ENCODE measurements around the gene MYCN.
A peak's percentile ranks its signal among the peaks of the same experiment; 100 is the strongest.
"Not testable (repeated sequence)": the region's sequence is repeated elsewhere in the genome, so short reads cannot be mapped to it uniquely, and the experiment has no call there.

The MYCN gene

DNA sequence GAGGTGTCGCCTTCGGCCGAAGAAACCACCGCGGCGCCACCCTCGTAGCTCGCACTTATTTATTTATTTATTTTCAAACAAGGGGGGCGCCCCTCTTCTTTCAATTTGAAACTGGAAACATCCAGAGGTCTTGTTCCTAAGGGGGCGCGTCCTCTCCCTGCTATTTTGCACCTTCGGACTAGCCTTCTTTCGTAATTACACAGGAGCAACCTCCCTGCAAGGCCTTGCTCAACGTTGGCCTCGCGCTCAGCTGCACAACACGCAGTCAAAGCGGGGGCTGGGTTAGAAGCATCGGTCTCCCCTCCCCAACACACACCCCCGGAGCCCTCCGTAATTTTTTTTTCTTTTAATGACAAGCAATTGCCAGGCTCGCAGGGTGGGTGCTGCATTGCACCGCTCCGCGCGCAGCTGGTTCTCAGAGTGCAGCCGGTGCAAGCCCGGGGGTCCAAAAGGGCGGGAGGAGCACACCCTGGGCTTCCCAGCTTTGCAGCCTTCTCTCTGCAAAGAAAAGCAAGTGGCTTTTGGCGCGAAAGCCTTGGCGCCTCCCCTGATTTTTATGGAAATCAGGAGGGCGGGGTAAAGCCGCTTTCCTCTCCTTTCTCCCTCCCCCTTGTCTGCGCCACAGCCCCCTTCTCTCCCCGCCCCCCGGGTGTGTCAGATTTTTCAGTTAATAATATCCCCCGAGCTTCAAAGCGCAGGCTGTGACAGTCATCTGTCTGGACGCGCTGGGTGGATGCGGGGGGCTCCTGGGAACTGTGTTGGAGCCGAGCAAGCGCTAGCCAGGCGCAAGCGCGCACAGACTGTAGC lies at the start of gene MYCN:
Gene MYCN (plus strand): TSS at position 697 of the 807 bp plus-strand sequence. CDS start 1,515 bp downstream, outside the sequence.
- DNase-seq: peak; percentile 54

DNA sequence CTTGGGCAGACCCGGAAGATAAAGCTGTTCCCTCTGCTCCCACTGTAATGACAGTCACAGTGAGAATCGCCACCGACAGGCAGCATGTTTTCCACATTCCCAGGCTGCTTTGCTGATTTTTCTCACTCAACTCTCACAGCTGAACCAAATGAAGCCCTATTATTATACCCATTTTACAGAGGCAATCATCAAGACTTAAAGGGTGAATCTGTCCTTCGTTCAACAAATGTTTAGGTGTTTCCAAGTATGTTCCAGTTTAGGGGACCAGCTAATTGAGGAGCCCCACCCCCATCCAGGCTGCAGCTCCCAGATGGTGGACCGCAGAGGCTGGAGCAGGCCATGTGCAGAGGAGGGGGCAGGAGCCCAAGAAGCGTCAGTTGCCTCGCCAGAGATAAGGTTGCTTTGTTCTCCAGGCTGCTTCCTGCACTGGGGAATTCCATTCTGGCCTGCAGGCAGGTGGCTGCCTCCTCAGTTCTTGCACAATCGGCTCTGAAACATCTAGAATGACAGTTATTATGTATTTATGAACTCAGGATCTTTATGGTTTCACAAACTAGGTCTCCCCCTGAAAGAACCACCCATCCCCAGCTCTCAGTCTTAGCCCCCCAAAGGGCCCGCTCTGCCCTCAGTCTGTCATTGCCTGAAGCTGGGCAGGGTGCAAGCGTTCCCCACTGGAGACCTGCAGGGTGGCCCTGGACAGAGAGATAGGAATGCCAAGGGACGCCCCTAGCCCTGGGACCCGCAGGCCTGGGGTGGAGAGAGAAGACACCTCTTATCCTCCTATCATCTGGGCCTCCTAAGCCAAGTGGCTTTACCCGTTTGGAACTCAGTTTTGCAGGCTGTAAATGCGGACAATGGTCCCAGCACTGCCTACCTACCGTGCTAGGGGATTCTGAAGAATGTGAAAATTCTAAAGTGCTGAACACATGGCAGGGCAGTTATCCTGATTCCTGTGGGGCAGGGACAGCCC lies 49.1 kb upstream of the MYCN start:
- DNase-seq: no peak

DNA sequence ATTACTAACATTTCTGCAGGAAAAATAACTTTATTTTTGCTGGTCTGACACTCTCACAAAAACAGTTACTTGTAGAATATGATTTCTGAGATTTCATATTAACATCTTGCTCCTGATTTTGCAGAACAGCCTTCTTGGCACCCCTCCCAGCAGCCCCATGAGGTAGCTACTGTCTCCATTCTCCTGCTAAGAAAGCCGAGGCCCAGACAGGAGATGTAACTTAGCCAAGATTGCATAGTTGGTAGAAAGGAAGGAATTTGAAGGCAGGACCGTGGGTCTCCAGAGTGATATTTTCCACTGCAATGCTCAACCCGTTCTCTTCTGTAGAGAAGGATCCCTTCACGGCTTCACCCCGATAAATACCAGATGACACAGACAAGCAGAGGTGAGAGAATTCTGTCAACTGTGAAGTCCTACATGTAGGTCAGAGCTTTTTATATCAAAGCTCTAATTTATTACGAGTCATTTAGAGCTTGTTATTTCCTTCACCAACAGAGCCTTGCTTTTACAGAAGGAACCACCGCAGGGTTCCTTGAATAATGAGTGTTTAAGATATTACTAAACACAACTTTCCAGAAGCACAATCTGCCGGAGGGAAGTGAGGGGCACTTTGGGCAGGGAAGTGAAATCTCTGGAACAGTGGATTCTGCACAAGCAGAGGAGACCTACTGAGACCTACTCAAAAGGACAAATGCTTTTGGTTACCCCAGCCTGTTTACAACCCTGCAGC lies 48.0 kb upstream of the MYCN start:
- DNase-seq: no peak

DNA sequence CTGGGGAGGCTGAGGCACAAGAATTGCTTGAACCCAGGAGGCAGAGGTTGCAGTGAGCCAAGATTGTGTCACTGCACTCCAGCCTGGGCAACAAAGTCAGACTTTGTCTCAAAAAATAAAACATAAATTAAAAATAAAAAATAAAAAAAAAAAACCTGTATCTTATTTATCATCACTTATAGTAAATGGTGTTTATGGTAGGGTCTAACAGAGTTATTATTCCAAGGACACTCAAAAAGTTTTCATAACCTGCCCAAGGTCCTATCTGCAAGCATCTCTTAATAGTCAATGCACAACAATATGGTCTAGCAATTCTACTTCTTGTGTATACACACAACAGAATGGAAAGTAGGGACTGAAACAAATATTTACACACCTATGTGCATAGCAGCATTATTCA lies 47.3 kb upstream of the MYCN start:
- no peak for DNase-seq

DNA sequence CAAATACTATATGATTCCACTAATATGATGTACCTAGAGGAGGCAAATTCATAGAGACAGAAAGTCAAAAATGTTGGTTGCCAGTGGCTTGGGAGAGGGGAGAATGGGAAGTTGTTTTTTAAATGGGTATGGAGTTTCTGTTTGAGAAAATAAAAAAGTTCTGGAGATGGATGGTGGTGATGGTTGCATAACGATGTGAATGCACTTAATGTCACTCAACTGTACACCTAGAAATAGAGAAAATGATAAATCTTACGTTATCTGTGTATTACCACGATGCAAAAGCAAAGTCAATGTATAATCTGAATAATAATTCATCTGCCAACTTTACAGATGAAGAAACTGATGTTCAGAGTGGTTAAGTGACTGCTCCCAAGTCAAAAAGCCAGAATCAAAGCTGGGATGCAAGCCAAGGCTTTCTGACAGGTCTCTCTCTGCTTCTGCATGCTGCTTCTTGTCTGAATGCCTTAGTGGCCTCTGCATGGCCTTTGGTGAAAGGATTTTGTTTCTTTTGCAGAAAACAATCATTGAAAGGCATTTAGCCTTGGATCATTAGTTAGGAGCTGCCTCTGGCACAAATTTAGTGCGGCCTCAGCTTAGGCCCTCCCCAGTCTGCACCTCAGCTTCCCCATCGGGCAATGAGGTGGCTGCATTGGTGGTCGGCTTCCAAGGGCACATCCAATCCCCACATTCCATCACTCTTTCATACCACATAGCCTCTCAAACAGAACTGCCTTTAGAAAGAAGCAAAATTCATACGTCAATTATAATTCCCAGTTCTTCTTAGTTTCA lies 46.5 kb upstream of the MYCN start:
- DNase-seq: no peak

DNA sequence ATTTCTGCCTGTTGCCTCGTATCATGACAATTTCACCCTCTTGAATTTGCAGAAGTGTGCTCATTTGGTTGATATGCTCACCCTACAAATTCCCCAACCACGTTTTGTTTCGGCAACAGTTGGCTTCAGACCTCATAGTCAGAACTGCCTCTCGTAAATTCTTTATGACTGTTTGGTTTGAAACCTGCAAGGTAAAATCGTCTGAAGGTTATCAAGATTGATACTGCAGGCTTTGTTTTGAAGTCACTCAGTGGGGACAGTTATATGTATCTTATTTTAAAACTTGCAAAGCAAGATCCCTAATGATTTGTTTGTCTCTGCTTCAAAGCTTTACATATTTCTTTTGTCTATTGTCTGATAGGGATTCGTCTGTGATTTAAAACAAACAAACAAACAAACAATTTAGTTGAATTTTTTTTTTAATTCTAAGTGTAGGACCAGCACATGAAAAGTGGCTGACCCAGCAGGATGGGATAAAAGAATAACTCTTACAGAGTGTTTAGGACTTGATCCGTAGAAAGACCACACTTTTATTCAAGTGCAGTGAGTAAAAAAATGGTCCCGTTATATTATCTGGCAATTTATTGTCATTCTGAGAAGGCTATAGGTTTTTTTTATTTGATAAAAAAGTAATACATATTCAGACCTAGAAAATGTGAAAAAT lies 45.7 kb upstream of the MYCN start:
- DNase-seq: no peak

DNA sequence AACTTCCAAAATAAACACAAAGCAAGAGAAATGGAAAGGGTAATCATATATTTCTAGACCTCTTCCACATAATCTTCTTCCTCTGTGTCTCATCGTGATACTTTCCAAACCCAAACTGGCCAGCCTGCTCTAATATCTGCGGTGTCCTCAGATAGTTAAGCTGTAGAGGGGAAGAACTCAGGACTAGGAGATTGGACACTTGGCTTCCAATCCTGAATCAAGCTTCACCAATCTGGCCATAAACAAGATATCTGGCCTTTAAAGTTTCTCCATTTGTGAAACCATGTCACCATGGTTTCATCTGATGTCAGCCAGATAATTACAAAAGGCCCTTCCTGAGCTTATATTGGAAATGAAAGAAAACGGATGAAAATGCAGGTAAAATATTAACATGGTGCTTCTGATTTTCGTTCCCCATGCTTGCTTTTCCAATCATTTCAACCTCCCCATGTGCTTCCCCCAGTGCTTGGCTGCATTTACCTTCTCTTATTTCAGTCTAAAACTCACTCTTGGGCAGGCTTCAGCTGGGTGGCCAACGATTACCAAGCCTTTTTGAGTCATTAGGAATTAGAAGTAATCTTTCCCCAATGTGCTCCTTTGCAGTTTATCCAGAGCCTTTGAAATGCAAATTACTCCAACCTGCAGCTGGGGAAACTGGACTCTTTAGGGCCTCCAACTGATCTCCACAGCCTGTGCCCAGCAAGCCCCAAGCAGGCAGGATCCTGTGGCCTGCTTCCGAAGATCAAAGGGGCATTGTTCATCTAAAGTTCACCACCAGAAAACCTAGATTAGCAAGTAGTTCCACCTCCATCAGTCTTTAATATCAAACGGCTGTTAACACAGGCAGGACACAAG lies 44.5 kb upstream of the MYCN start:
- DNase-seq: no peak

DNA sequence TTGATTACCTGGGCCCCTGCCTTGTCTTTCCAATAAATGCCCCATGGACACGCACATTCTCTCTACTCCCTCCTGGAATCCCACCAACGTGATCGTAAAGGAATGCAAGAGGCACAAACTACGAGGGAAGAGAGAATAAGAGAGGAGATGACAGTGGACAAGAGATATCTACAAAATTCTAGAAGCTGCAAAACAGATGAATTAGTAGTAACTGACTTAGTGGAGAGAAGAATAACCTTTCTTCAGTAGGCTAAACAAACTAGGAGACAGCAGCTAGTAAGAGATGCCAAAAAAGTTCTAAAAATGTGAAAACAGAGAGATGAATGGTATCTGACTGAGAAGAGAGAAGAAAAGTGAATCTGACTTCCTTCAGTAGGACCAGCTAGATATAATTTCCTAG lies 43.5 kb upstream of the MYCN start:
- no peak for DNase-seq

DNA sequence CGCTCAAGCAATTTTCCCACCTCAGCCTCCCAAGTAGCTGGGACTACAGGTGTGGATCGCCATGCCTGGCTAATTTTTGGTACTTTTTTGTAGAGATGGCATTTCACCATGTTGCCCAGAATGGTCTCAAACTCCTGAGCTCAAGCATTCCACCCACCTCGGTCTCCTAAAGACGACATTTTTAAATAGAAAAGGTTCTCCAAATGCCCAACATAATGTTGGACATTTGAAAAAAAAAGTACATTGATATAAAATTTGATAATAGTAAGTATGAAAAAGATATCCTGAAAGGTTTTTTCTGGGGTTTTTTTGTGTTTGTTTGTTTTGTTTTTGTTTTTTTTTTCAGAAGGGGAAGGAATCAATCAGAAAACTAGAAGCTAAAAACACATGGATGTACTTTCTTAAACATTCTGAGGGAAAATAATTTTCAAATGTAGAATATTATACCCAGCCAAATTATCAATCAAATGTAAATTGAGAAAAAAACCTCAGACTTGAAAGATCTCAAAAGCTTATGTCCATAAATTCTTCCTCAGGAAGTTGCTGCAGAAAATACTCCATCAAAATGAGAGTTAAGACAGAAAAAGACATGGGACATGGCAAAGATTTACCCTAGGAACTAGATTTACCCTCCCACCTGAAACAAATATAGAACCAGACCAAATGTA lies 42.8 kb upstream of the MYCN start:
- no peak for DNase-seq

DNA sequence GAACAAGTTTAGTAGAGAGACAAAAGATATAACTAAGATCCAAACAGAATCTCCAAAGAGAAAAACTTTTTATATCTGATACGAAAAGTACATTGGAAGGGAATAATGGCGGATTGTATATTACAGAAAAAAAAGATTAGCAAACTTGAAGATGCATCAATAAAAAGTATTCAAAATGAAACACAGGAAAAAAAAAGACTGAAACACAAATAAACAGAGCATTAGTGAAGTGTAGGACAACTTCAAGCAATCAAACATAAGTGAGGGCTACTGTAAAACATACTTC lies 41.1 kb upstream of the MYCN start:
- DNase-seq: no peak

DNA sequence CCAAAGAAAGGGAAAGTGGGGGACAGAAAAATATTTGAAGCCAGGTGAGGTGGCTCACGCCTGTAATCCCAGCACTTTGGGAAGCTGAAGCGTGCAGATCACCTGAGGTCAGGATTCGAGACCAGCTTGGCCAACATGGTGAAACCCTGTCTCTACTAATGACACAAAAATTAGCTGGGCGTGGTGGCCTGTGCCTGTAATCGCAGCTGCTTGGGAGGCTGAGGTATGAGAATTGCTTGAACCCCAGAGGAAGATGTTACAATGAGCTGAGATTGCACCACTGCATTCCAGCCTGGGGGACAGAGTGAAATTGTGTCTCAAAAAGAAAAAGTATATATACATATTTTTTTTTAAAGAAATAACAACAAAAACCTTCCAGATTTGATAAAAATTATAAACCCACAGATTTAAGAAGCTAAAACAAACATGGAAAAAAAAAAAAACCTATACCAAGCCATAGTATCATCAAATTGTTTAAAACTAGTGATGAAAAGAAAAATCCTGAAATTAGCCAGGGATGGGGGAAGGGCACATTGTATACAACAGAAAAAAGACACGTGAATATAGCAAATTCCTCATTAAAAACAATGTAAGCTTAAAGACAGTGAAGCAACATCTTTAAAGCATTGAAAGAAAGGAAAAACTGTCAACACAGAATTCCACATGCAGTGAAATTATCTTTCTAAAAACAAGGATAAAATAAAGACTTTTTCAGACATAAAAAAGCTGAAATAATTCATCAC lies 40.4 kb upstream of the MYCN start:
- DNase-seq: no peak

DNA sequence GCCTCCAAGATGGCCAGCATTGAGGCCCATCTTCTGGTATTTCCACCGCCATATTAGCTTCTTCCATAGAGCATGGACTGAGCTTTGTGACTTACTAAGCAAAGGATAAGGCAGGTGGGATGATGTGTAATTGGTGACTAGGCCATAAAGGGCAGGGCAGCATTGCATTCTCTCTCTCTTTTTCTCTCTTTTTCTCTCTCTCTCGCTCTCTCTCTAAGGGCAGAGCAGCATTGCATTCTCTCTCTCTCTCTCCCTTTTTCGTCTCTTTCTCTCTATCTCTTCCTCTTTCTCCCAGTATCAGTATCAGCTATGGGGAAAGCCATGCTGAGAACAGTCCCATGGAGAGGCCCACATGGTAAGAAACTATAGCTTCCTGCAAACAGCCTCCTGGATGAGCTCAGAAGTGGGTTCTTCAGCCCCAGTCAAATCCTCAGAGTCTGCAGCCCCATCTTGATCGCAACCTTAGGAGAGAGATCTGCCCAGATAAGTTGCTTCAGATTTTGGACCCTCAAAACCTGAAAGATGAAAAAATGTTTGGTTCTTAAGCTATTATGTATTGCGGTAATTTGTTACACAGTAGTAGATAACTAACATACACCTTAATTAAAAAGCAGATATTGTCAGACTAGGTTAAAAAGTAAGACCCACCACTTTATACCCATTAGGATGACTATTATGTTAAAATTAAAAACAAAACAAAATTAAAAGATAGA lies 39.1 kb upstream of the MYCN start:
- DNase-seq: no peak

DNA sequence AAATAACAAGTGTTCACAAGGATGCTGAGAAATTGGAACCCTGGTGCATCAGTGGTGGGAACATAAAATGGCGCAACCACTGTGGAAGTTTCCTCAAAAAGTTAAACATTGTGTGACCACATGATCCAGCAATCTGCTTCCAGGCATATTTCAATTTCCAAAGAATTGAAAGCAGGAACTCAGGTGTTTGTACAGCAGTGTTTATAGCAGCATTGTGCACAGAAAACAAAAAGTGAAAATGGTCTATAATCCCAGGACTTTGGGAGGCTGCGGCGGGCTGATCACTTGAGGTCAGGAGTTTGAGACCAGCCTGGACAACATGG lies 38.6 kb upstream of the MYCN start:
- no peak for DNase-seq

DNA sequence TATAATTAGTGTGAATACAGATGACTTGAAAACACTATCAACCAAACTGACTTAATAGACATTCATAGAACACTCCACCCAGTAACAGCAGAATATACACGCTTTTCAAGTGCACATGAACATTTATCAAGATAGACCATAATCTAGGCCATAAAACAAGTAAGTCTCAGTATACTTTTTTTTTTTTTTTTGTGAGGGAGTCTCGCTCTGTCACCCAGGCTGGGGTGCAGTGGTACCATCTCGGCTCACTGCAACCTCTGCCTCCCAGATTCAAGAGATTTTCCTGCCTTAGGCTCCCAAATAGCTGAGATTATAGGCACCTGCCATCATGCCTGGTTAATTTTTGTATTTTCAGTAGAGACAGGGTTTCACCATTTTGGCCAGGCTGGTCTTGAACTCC lies 36.4 kb upstream of the MYCN start:
- not testable (repeated sequence) for DNase-seq

DNA sequence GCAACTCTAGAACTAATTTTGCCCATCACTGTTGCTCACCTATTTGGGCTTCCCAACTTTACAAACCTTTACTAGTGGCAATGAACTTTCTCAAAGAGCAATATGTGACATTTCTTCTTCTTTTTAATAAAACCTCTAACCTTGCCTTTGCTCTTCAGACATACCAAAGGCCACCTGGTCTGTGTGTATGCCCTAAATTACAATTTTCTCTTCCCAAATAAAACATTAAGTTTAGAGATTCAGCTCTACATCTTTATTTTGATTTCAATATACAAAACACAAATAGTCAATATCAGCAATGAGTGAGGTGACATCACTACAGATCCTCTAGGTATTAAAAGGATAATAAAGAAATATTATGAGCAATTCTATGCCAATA lies 35.1 kb upstream of the MYCN start:
- no peak for DNase-seq

DNA sequence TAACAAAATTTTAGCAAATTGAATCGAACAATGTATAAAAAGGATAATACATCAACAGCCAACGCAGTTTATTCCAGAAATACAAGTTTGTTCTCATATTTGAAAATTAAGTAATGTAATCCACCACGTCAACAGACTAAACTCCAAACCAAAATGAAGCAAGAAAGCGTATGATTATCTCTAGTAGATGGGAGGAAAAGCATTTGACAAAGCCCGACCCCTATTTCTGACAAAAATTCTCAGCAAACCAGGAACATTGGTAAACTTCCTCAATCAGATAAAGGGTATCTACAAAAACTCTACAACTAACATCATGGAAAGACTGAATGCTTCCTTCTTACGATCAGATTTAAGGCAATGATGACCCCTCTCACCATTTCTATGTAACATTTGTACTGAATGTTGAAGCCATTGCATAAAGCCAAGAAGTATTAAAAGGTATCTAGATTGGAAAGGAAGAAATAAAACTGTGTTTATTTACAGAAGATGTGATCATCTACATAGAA lies 34.3 kb upstream of the MYCN start:
- DNase-seq: no peak

DNA sequence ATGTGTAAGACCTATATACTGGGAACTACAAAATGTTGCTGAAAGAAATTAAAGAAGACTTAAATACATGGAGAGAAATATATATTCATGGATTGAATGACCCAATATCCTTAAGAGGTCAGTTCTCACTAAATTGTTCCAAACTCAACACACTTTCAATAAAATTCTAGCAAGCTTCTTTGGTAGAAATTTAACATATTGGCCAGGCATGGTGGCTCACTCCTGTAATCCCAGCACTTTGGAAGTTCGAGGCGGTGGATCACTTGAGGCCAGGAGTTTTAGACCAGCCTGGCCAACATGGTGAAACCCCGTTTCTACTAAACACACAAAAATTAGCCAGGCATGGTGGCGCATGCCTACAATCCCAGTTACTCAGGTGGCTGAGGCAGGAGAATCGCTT lies 33.6 kb upstream of the MYCN start:
- no peak for DNase-seq

DNA sequence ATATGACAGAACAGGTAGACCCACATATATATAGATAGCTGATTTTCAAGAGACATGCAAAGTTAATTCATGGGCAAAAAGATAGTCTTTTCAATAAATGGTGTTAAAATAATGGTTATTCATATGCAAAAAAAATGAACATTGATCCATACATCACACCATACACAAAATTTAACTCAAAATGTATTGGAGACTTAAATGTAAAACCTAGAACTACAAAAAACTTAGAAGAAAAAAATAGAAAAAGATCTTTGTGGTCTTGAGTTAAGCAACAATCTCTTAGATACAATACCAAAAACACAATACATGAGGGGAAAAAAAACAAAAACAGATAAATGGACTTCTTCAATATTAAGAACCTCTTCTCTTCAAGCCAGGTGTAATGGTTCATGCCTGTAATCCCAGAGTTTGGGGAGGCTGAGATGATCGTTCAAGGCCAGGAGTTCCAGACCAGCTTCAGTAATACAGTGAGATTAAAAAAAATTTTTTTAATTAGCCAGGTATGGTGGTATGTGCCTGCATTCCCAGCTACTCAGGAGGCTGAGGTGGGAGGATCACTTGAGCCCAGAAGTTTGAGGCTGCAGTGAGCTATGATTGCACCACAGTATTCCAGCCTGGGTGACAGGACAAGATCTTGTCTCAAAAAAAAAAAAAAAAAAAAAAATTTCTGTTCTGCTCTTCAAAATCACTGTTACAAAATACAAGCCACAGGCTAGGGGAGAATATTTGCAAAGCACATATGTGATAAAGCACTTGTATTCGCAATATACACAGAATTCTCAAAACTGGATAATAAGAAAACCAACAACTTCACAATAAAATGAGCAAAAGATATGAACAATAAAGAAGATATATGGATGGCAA lies 32.7 kb upstream of the MYCN start:
- DNase-seq: no peak
